G401 (cell line): ENCODE measurements around the gene TNS1. TPM values are rescaled to one million over a fixed set of nuclear protein-coding genes. Genes with fewer than 3 reads are reported as not detected.
A peak's percentile ranks its signal among the peaks of the same experiment; 100 is the strongest.

Experiments
- DNase-seq: peaks from one replicate; pipeline ENCODE4 v3.0.0-alpha.2; 2015; ENCODE audit warnings: low spot score
- in situ Hi-C: cut with HindIII; loops from 2 replicates; pipeline ENCODE4 v1.10.0; 2016; ENCODE audit warnings: low sequenced_read_pairs, mixed read lengths
- total RNA-seq: library from RNA; depleted of rRNA; stranded (reverse); fragments of >200 nt; shearing (Covaris generic); gene quantifications from 2 replicates; pipeline ENCODE4 v1.2.3, GENCODE V29; 2014

The TNS1 gene
- total RNA-seq, 1 experiment from 2014 or later: not detected

- no peak for DNase-seq
Observed at GRCh38 chr2:217834744-217835513, 167.9 kb downstream of the TNS1 start.

GRCh38 chr2:217834057-217834620, 168.7 kb downstream of the TNS1 start:
- in situ Hi-C loops: no loop called here
- no peak for DNase-seq

More at GRCh38 chr2:217834744-217835513, 167.9 kb downstream of the TNS1 start:
- in situ Hi-C loops: no loop called here

GRCh38 chr2:217833439-217833838, 169.4 kb downstream of the TNS1 start:
- in situ Hi-C loops: no loop called here
- peak; percentile 27 for DNase-seq

GRCh38 chr2:217832987-217833386, 169.8 kb downstream of the TNS1 start:
- no peak for DNase-seq
- in situ Hi-C loops: no loop called here

GRCh38 chr2:217832115-217832514, 170.7 kb downstream of the TNS1 start:
- in situ Hi-C loops: no loop called here
- no peak for DNase-seq

- DNase-seq: no peak
- in situ Hi-C loops: no loop called here
Observed at GRCh38 chr2:217831306-217831705, 171.5 kb downstream of the TNS1 start.

GRCh38 chr2:217830807-217831206, 172.0 kb downstream of the TNS1 start:
- in situ Hi-C loops: no loop called here
- DNase-seq: no peak

GRCh38 chr2:217830061-217830460, 172.7 kb downstream of the TNS1 start:
- DNase-seq: no peak
- in situ Hi-C loops: no loop called here

- in situ Hi-C loops: no loop called here
Observed at GRCh38 chr2:217829420-217829819, 173.4 kb downstream of the TNS1 start.

GRCh38 chr2:217828336-217828735, 174.5 kb downstream of the TNS1 start:
- in situ Hi-C loops: no loop called here
- no peak for DNase-seq

More at GRCh38 chr2:217829420-217829819, 173.4 kb downstream of the TNS1 start:
- no peak for DNase-seq

- DNase-seq: no peak
- in situ Hi-C loops: no loop called here
Observed at GRCh38 chr2:217827430-217828201, 175.2 kb downstream of the TNS1 start.

GRCh38 chr2:217826991-217827390, 175.8 kb downstream of the TNS1 start:
- DNase-seq: no peak
- in situ Hi-C loops: no loop called here

- in situ Hi-C loops: no loop called here
- no peak for DNase-seq
Observed at GRCh38 chr2:217826520-217826919, 176.3 kb downstream of the TNS1 start.

GRCh38 chr2:217825469-217826235, 177.1 kb downstream of the TNS1 start:
- in situ Hi-C loops: no loop called here
- DNase-seq: no peak

- in situ Hi-C loops: no loop called here
- no peak for DNase-seq
Observed at GRCh38 chr2:217824223-217824622, 178.6 kb downstream of the TNS1 start.

- in situ Hi-C loops: no loop called here
- DNase-seq: no peak
Observed at GRCh38 chr2:217823626-217824025, 179.2 kb downstream of the TNS1 start.

- no peak for DNase-seq
- in situ Hi-C loops: no loop called here
Observed at GRCh38 chr2:217822296-217823252, 180.2 kb downstream of the TNS1 start.

GRCh38 chr2:217821536-217822147, 181.2 kb downstream of the TNS1 start:
- in situ Hi-C loops: no loop called here
- no peak for DNase-seq
